OCI-LY7 (cell line): ENCODE data around the gene TMCC2.

Source experiments
- CTCF ChIP-seq: fragments of 200-600 bp; sonication (generic); conservative IDR thresholded peaks from 2 replicates; pipeline ENCODE4 v1.5.1; 2014; ENCODE audit warnings: mild to moderate bottlenecking, antibody characterized with exemption, low read length, moderate library complexity, mixed read lengths
- EZH2phosphoT487 ChIP-seq: fragments of 200-600 bp; sonication (generic); IDR thresholded peaks from 2 replicates; pipeline ENCODE4 v1.6.1; 2018; ENCODE audit warnings: low read depth, borderline replicate concordance, mild to moderate bottlenecking, mixed run types, antibody characterized with exemption, low read length, moderate library complexity, mixed read lengths

- TF ChIP-seq CTCF = no peak
- TF ChIP-seq EZH2phosphoT487 = no peak
Observed at GRCh38 chr1:205247130-205247921, 19.6 kb downstream of the TMCC2 start.
